ENCODE results near the gene SMTNL1.
"Not testable (repeated sequence)": the region's sequence is repeated elsewhere in the genome, so short reads cannot be mapped to it uniquely, and the experiment has no call there.

The SMTNL1 gene

DNA sequence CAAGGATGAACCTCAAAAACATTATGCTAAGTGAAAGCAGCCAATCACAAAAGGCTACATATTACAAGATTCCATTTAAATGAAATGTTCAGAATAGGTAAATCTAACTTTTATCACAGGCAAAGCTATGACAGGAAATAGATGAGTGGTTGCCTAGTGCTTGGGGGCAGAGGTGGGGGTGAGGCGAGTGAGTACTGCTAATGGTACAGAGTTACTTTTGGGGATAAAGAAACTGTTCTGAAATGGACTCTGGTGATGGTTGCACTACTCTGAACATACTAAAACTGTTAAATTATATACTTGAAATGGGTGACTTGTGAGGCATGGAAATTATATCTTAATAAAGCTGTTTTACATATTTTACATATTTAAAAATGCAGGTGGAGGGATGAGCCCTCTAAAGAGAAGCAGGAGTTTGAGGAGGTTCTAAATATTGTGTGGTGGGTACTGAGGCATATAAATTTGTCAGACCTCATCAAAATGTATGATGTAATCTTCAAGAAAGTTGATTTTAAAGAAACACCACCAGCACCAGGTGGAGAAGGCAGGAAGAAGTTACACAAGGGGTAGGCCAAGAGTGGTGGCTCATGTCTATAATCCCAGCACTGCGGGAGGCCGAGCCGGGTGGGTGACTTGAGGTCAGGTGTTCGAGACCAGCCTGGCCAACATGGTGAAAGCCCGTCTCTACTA, 25.5 kb upstream of the SMTNL1 start:
- DNase-seq, result no peak

DNA sequence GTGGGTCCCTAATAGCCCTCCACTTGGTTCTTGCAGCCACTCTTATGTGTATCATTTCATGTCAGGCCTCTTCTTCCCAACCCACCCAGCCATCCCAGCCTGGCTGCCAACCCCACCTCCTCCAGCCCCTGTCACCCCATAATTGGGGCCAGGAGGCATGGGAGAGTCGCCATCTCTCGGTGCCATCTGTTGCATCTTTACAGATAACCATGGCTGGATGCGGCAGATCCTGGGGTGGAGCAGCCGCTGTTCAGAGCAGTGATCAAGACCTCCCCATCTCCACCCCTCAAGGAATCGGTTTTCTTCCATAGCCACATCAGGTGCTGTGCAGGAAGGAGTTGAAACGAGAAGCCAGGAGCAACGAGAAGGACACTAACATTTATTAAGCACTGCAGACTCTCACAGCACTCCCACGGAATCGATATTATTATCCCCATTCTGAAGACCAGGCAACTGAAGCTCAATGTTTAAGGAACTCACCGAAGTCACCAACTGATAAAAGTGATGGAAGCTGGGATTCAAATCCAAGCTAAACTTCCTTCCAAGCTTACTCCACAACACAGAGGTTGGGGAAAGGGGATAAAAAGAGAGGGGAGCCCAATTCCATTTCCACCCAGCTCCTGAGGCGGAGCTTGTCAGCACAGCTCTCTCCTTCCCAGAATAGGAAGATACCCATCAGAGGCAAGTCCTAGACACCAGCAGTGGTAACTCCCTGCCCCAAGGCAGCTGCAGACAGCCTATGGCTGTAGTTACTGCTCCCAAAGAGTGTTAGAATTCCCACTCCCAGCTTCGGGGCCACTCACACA, 24.5 kb upstream of the SMTNL1 start:
- DNase-seq, result no peak

DNA sequence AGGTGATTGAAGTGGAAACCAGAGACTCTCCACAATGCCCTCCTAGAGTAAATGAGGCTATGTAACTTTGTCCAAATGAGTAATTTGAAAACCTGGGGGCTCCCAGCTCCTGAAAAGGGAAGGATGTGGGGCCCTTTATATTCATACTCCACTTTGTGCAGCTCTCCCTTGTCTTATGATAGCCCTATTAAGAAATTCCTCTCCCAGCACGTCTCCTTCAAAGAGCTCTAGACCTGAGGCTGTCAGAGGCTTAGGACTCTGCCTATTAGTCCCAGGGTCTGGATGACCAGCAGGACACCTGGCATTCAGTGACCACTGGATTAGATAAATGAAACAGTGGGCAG, 24.0 kb upstream of the SMTNL1 start:
- DNase-seq, result no peak

DNA sequence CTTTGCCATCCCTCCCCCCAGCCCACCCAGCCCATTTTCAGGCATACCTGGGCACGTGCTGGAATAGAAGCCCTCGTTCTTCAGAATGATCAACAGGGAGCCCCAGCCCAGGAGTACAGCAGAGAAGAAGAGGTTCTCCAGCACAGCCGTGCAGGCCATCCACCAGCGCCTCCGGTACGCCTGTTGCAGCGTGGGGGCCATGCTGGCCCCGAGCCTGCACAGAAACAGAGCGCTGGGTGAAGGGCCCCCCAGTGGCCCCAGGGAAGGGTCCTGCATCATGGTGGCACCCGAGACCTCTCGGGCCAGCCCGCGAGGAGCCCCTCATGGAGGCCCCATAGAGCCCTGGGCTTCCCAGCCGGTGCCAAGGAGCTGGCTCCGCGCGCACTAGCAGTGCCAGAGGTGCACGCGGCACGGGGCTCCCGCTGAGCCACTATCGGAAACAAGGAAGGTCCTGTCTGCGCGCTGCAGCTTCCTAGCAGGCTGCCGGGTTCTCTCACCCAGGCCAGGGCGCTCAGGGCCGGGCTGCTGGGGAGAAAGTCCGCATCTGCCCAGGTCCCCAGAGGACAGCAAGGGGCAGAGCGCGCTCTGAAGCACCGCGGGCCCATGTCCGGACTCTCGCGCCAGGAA, 23.4 kb upstream of the SMTNL1 start:
- no peak for DNase-seq

DNA sequence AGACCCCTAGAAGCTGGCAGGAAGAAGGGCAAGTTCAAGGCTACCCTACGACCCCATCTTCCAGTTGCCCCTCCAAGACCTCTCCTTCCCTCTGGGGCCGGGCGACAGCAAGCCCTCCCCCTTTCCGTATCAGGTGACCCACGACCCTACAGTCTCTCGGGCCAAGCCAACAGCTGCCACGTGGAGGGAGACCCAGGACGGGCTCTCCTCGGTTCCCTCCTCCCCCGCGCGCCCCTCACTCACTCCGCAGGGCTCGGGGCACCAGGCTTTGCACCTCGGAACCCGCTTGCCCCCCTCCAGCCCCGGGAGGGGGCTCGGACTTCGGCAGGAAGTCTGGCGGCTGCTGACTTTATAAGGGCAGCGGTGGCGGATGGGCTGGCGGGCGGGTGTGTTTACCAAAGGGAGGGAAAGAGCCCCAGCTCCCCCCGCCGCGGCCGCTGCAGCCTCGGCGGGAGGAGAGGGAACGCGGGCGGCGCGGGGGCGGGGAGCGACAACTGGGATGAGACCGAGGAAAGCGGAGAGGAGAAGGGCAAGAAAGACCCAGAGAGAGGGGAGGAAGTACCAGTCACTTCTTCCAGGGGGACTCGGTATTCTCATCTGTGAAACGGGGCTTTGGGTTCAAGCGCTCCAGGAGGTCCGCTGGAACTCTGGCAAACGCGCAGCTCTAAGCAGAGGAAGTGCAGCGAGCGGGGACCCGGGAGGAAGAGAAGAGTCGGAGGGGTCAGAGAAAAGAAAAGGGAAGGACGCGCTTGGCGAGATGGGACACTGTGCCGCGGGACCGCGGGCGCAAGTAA, 22.7 kb upstream of the SMTNL1 start:
- DNase-seq, result peak; percentile 35

DNA sequence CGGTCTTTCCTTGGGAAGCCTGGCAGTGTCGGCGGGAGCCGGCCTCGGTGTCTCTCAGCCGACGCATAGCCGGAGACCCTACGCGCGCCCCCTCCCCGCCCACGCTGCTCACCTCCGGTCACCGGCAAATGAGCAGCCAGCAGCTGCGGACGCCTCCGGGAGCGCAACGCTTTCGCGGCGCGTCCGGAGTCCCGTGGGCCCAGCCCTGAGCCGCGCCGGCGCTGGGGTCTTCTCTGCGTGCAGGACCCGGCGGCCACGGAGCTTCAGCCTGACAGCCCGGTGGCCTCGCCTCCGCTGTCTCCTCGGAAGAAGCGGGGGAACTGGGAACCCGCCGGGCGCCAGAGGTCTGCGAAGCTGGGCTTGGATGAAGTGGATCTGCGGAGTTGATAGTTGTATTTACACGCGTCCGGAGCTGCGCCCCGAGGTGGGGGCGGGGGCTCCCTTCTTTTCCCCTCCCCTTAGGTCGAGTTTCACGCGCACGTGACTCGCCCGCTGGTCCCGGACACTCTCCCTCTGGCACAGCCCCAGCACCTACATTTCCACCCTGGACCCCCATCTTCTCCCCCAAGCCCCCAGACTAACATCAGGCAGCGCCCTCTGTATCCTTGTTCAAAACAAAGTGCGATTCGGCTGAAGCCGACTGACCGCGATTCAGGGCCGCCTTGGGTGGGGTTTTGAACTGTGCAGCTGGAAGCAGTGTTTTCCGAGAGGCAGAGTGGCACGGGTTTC, 21.9 kb upstream of the SMTNL1 start, which contains the start of gene SLC43A1:
SLC43A1 (minus strand) TSS at position 371 of the 729 bp plus-strand sequence. CDS start 1,591 bp downstream, outside the sequence.
- no peak for DNase-seq

GRCh38 chr11:57516061-57516443, 21.3 kb upstream of the SMTNL1 start:
- no peak for DNase-seq

- DNase-seq, result no peak
Measured at GRCh38 chr11:57521116-57521515, 16.3 kb upstream of the SMTNL1 start.

DNA sequence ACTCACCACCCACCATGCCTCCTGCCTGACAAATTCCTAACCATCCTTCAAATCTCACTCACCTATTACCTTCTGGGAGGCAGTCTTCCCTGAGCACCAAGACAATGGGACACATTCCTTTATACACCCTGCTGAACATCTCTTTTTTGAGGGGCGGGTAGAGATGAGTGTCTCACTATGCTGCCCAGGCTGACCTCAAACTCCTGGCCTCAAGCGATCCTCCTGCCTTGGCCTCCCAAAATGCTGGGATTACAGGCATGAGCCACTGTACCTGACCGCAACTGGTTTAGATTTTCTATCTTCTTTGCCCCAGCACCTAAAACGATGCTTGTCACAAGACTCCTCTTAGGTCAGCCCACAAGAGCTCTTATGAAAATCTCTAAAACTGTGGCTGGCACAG, 14.0 kb upstream of the SMTNL1 start:
- DNase-seq, result no peak

GRCh38 chr11:57527056-57527631, 10.3 kb upstream of the SMTNL1 start:
- peak; percentile 72 for DNase-seq

GRCh38 chr11:57529012-57529411, 8.4 kb upstream of the SMTNL1 start:
- DNase-seq, result no peak

- no peak for DNase-seq
Measured at GRCh38 chr11:57530215-57530595, 7.2 kb upstream of the SMTNL1 start.

DNA sequence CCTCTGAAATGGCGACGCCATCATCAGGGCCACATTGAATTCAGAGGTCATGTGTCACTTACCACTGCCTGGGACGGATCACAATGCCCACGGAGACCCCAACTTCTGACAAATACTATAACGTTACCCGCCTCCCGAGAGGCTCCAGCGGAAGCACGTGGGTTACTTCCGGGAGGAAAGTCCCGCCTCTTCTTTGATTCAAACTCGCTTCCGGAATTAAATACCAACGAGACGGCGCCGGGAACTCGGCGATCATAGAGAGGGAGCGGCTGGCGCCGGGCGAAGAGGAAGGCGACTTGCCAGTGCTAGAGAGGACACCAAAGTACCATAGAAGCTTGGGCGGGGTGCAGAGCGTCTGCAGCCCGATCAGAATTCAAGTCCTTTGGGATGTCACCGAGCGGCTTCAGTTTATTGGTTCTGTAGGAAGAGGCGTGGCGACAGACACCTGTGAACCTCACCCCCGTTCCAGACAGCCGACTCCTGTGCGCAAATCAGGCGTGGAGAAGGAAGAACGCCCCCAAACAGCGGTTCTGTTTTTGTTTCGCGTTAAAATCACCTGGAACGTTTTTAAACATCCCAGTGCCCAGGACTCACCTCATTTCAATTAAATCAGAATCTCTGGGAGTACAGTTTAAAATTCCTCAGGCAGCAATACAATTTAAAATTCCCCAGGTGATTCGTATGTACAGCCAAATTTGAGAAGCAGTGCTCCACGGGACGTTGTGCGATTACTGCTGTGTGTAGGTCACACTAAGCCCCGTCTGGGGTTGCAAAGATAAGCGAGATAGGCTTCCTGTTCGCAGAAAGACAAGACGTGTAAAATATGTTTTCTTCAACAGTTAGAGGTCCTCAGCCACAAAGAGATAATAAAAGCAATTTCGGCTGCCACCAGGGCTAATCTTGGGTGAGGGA, 6.5 kb upstream of the SMTNL1 start, which contains the start of gene TIMM10:
TIMM10 (minus strand) TSS at position 159 of the 912 bp plus-strand sequence. CDS start 565 bp downstream, outside the sequence.
- DNase-seq, result peak; percentile 97

DNA sequence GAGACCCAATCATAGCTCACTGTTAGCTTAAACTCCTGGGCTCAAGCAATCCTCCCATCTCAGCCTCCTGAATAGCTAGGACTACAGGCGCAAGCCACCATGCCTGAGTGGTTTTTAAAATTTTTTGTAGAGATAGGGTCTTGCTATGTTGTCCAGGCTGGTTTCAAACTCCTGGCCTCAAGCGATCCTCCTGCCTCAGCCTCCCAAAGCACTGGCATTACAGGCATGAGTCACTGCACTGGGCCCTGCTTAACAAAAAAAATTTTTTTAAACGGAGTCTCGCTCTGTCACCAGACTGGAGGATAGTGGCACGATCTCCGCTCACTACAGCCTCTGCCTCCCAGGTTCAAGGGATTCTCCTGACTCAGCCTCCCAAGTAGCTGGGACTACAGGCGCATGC, 2.9 kb upstream of the SMTNL1 start:
- DNase-seq, result not testable (repeated sequence)

DNA sequence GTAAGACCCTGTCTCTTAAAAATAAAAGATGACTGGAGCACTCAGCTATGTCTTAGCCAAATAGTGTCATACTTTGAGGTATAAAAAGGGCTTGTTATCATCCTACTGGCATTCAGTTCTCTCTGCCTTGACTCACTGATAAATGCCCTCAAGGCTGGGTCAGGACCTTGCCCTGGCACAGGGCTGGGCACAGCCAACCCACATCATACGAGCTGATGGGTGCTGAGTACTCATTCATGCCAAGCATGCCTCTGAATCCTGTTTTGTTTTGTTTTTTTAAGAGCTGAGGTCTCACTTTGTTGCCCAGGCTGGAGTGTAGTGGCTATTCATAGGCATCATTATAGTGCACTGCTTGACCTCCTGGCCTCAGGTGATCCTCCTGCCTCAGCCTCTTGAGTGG, 1.9 kb downstream of the SMTNL1 start:
- no peak for DNase-seq

GRCh38 chr11:57541169-57541568, 3.8 kb downstream of the SMTNL1 start:
- no peak for DNase-seq

GRCh38 chr11:57542582-57542981, 5.2 kb downstream of the SMTNL1 start:
- no peak for DNase-seq

DNA sequence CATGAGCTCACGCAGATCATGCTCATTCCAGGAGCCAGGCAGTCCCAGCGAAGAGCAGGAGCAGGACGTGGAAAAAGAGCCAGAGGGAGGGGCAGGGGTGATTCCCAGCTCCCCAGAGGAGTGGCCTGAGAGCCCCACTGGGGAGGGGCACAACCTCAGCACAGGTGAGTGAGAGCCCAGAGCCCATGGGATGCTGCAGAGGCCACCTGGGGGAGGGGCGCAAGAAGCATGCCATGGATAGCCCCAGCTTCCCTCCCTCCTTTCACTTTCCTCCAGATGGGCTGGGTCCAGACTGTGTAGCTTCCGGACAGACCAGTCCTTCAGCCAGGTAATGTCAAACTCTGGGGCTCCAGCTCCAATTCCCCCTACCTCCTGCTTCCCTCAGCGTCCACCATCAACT, 6.2 kb downstream of the SMTNL1 start:
- DNase-seq, result no peak

- no peak for DNase-seq
Measured at GRCh38 chr11:57544566-57544965, 7.2 kb downstream of the SMTNL1 start.

DNA sequence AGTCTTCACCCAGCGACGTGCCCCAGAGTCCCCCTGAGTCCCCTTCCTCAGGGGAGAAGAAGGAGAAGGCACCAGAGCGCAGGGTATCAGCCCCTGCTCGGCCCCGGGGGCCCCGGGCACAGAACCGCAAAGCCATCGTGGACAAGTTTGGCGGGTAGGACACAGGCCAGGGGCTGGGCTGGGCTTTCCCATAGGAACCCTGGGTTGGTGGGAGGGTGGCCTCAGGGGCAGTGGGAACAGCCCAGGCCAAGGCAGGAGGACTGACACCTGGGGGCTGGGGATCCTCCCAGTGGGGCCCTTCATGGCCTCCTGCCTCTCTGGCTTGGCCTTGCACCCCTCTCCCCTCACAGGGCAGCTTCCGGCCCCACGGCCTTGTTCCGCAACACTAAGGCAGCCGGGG, 8.5 kb downstream of the SMTNL1 start:
- no peak for DNase-seq

DNA sequence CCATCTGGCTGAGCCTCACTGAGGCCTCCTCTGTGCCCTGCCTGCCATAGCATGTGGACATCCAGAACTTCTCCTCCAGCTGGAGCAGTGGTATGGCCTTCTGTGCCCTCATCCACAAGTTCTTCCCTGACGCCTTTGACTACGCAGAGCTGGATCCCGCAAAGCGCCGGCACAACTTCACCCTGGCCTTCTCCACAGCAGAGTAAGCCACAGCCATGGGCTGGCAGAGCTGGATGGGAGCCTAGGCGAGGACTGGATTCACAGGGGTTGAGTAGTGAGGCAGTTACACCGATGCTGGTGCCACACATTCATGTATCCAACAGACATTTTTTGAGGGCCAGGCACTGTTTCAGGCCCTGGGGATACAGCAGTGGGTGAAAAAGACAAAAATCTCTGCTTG, 9.1 kb downstream of the SMTNL1 start:
- DNase-seq, result no peak
